Measurements from ENCODE around the gene USO1.

DNA sequence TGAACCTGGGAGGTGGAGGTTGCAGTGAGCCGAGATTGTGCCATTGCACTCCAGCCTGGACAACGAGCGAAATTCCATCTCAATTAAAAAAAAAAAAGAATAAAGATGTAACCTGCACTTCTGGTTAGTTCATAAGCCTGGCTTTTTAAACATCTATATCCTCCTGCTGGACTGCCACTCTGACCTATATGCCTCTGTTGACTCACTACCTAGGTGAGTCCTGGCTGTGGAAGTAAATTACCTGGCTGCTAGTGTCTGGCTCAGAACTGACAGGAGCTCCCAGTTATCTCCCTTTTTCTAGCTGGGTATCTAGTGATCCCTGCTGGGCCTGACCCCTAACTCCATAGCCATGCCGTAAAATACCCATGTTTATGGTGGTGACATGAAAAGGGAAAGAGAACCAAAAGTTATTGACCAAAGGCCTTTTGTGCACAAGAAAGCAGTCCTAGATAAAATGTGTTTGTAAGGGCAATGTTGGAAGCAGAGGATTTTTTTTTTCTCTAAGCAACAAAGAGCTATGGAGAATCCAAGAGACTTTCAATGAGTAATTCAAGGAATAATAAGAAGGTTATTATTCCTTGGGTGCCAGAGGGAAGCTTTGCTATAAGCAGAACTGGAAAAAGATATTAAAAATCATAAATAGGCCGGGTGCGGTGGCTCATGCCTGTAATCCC is 40.8 kb upstream of the USO1 start:
- TF ChIP-seq, protein P1, sequence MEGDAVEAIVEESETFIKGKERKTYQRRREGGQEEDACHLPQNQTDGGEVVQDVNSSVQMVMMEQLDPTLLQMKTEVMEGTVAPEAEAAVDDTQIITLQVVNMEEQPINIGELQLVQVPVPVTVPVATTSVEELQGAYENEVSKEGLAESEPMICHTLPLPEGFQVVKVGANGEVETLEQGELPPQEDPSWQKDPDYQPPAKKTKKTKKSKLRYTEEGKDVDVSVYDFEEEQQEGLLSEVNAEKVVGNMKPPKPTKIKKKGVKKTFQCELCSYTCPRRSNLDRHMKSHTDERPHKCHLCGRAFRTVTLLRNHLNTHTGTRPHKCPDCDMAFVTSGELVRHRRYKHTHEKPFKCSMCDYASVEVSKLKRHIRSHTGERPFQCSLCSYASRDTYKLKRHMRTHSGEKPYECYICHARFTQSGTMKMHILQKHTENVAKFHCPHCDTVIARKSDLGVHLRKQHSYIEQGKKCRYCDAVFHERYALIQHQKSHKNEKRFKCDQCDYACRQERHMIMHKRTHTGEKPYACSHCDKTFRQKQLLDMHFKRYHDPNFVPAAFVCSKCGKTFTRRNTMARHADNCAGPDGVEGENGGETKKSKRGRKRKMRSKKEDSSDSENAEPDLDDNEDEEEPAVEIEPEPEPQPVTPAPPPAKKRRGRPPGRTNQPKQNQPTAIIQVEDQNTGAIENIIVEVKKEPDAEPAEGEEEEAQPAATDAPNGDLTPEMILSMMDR (IDR thresholded peaks at IDR 0.05), result no peak
- TF ChIP-seq POLR2A (IDR thresholded peaks at IDR 0.05), result no peak
